HepG2 (cell line): Measurements from ENCODE around the gene UBE2I. TPM values are rescaled to one million over a fixed set of nuclear protein-coding genes. Genes with fewer than 3 reads are reported as not detected.
A peak's percentile ranks its signal among the peaks of the same experiment; 100 is the strongest.

Source experiments
- AHR ChIP-seq: IDR thresholded peaks from 2 replicates; pipeline ENCODE4 v1.6.1; 2018; ENCODE audit warnings: missing genetic modification reagents, missing compliant biosample characterization
- BCL3 ChIP-seq: sonication (generic); formaldehyde crosslinking; IDR thresholded peaks from 2 replicates; pipeline ENCODE4 v1.5.1; 2020; ENCODE audit warnings: mild to moderate bottlenecking, missing genetic modification reagents, moderate library complexity
- FOXO1 ChIP-seq: sonication (generic); formaldehyde crosslinking; IDR thresholded peaks from 2 replicates; pipeline ENCODE4 v1.4.0; 2020; ENCODE audit warnings: missing genetic modification reagents
- GMEB1 ChIP-seq: sonication (generic); formaldehyde crosslinking; IDR thresholded peaks from 2 replicates; pipeline ENCODE4 v1.5.1; 2020; ENCODE audit warnings: missing genetic modification reagents, mild to moderate bottlenecking, borderline replicate concordance
- GMEB2 ChIP-seq: IDR thresholded peaks from 2 replicates; pipeline ENCODE4 v1.6.1; 2016; ENCODE audit warnings: missing biosample characterization, missing genetic modification reagents, low read depth
- IRF1 ChIP-seq: sonication (generic); formaldehyde crosslinking; IDR thresholded peaks from 2 replicates; pipeline ENCODE4 v1.4.0; 2020; ENCODE audit warnings: low read depth, mild to moderate bottlenecking, missing genetic modification reagents
- MAFF ChIP-seq: IDR thresholded peaks from 2 replicates; pipeline ENCODE4 v1.6.1; 2011; ENCODE audit warnings: low read depth, low read length, improper control_type of control experiment
- MYC ChIP-seq: sonication (generic); formaldehyde crosslinking; IDR thresholded peaks from 2 replicates; pipeline ENCODE4 v1.9.0; 2021; ENCODE audit warnings: missing genetic modification reagents, borderline replicate concordance
- MZF1 ChIP-seq: sonication (generic); formaldehyde crosslinking; IDR thresholded peaks from 2 replicates; pipeline ENCODE4 v1.8.1; 2023; ENCODE audit warnings: mild to moderate bottlenecking, missing genetic modification reagents, borderline replicate concordance
- NFKBIZ ChIP-seq: IDR thresholded peaks from 2 replicates; pipeline ENCODE4 v1.6.1; 2018; ENCODE audit warnings: missing genetic modification reagents, missing compliant biosample characterization
- TEAD3 ChIP-seq: optimal IDR thresholded peaks from 2 replicates; pipeline ENCODE3; 2016; ENCODE audit warnings: borderline replicate concordance
- TFE3 ChIP-seq: IDR thresholded peaks from 2 replicates; pipeline ENCODE4 v1.6.1; 2016
- ZNF530 ChIP-seq: sonication (generic); formaldehyde crosslinking; IDR thresholded peaks from 2 replicates; pipeline ENCODE4 v1.5.0; 2020; ENCODE audit warnings: low read depth, mild to moderate bottlenecking, missing genetic modification reagents
- ZNF639 ChIP-seq: conservative IDR thresholded peaks from 2 replicates; pipeline ENCODE4 v1.6.1; 2018; ENCODE audit warnings: missing genetic modification reagents
- ZNF720 ChIP-seq: sonication (generic); formaldehyde crosslinking; IDR thresholded peaks from 2 replicates; pipeline ENCODE4 v1.4.0; 2020; ENCODE audit warnings: missing genetic modification reagents
- ZNF740 ChIP-seq: sonication (generic); formaldehyde crosslinking; IDR thresholded peaks from 2 replicates; pipeline ENCODE4 v1.4.0; 2020; ENCODE audit warnings: missing genetic modification reagents
- ZNF746 ChIP-seq: sonication (generic); formaldehyde crosslinking; IDR thresholded peaks from 2 replicates; pipeline ENCODE4 v1.8.0; 2022; ENCODE audit warnings: mild to moderate bottlenecking, missing genetic modification reagents
- ZNF772 ChIP-seq: sonication (generic); formaldehyde crosslinking; IDR thresholded peaks from 2 replicates; pipeline ENCODE4 v1.5.0; 2020; ENCODE audit warnings: mild to moderate bottlenecking, missing genetic modification reagents
- ZZZ3 ChIP-seq: sonication (generic); formaldehyde crosslinking; IDR thresholded peaks from 2 replicates; pipeline ENCODE4 v1.4.0; 2020; ENCODE audit warnings: missing genetic modification reagents, mild to moderate bottlenecking, borderline replicate concordance
- polyA plus RNA-seq, 8 experiments: library from polyadenylated mRNA; depleted of rRNA in 3 of 8; stranded (reverse) in 7 of 8; unstranded in 1 of 8; fragments of >200 nt; fragmentation: Illumina TruSeq in 4 of 8; extraction: Trizol in 4 of 8; gene quantifications; 2 replicates each; pipeline versions ENCODE4 v1.2.1 to v1.2.3, GENCODE V29; 2011 to 2016; ENCODE audit warnings: low read depth in 4 of 8, missing spikeins in 1 of 8, mixed read lengths in 1 of 8; ENCODE audit not compliant: insufficient read depth in 1 of 8
- total RNA-seq, 5 experiments: library from RNA; depleted of rRNA; stranded (reverse); fragments of >200 nt; fragmentation: Illumina TruSeq; extraction: Trizol; gene quantifications; 2 replicates each; pipeline ENCODE4 v1.2.3, GENCODE V29; 2016; ENCODE audit warnings: low read depth in 1 of 5

The UBE2I gene
- total and polyA plus RNA-seq, 2 of the 13 experiments (the other 11 are each of a cell fraction or from before 2014, with no cell fraction given) = 75.8 to 98.9 TPM

GRCh38 chr16:1351582-1352362 lies 42.3 kb downstream of the UBE2I start, which contains the start of the genes GNPTG and TSR3 (continued):
- TF ChIP-seq ZNF639 (peak; percentile 74; the same call in 1 of the 2 replicates), BCL3 (peak; percentile 60; the same call in 1 of the 2 replicates), IRF1 (CRISPR knock-in tag) (no peak), ZNF746 (CRISPR knock-in tag) (no peak; the same call in 1 of the 2 replicates), TEAD3 (CRISPR knock-in tag) (no peak), MAFF (no peak), ZZZ3 (peak; percentile 52; the same call in 1 of the 2 replicates), TFE3 (CRISPR knock-in tag) (peak; percentile 74), GMEB2 (CRISPR knock-in tag) (0 out of 2 replicates have a peak, but pooled peaks have one; percentile 58), ZNF740 (CRISPR knock-in tag) (0 out of 2 replicates have a peak, but pooled peaks have one; percentile 46), ZNF772 (CRISPR knock-in tag) (peak; percentile 63; the same call in 1 of the 2 replicates), ZNF720 (no peak), AHR (no peak), MZF1 (CRISPR knock-in tag) (no peak), ZNF530 (no peak), MYC (CRISPR knock-in tag) (peak; percentile 85), GMEB1 (CRISPR knock-in tag) (peak; percentile 73; the same call in 1 of the 2 replicates), NFKBIZ (no peak), FOXO1 (CRISPR knock-in tag) (peak; percentile 40; the same call in 1 of the 2 replicates)
